HG02938 (cell line): ENCODE results near the gene UBQLN2.
"Not testable (repeated sequence)": the region's sequence is repeated elsewhere in the genome, so short reads cannot be mapped to it uniquely, and the experiment has no call there.

Experiments used
- ATAC-seq: cut with Tn5 transposase; IDR thresholded peaks from one replicate; pipeline ENCODE4 v1.9.1; 2021; ENCODE audit warnings: mild to moderate bottlenecking, moderate library complexity; ENCODE audit not compliant: unreplicated experiment

Gene UBQLN2

DNA sequence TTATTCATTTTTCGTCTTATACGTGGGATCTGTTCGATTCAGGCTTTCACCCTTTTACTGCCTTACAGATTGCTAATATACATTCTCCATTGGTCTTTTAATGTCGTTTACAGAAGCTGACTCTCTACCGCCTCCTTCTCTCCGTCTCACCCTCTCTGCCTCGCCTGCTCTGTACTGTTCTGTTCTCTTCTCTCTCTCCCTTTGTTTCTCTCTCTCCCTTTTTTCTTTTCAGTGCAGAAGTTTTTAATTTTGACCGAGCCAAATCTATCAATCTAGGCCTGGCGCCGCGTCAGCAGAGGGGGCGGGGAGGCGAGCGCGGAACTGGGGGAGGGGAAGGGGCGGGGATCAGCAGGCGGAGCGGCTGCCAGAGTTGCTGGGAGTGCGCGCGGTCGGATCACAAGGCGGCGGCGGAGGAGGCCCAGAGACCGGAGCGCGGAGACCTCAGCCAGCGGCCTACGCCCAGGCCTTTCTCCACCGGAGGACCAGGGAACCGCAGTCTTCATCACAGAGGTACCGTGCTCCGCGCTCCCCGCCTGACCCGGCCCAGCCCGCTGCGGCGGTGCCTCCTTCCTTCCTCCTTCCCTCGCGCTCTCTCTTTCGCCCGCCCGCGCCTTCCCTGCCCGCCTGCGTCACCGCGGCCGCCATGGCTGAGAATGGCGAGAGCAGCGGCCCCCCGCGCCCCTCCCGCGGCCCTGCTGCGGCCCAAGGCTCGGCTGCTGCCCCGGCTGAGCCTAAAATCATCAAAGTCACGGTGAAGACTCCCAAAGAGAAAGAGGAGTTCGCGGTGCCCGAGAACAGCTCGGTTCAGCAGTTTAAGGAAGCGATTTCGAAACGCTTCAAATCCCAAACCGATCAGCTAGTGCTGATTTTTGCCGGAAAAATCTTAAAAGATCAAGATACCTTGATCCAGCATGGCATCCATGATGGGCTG lies at the start of gene UBQLN2:
Gene UBQLN2, plus strand, starts transcription at position 397 of the 931 bp plus-strand sequence. Its CDS starts 247 bp downstream, at position 644.
- ATAC-seq = peak; percentile 78

DNA sequence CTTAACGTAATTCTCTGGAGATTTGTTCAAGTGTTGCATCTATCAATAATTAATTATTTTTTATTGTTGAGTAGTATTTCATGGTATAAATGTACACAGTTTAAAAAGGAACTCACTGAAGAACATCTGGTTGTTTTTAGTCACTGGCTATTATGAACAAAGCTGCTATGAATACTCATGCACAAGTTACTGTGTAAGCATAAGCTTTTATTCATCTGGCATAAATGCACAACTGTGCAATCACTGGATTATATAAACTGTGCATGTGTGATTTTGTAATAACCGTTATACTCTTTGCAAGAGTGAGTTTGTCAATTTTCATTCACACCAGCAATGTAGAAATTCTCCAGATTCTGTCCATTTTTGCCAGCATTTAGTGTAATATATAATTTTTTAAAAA lies 43.8 kb upstream of the UBQLN2 start:
- no peak for ATAC-seq

DNA sequence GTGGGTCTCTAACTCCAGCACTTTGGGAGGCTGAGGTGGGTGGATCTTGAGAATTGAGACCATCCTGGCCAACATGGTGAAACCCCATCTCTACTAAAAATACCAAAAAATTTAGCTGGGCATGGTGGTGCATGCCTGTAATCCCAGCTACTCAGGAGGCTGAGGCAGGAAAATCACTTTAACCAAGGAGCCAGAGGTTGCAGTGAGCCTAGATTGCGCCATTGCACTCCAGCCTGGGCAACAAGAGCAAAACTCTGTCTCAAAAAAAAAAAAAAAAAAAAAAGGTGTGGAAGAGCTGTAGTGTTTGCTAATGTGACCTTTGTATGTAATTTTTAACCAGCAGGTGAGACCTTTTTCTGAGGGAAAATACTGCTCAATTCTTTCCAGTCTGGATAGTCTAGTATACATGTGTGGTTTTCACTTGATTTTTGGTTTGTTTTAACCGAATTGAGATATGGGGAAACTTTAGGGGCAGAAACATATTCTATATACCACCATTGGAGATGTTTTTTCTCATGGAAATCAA lies 33.9 kb upstream of the UBQLN2 start:
- ATAC-seq = not testable (repeated sequence)

DNA sequence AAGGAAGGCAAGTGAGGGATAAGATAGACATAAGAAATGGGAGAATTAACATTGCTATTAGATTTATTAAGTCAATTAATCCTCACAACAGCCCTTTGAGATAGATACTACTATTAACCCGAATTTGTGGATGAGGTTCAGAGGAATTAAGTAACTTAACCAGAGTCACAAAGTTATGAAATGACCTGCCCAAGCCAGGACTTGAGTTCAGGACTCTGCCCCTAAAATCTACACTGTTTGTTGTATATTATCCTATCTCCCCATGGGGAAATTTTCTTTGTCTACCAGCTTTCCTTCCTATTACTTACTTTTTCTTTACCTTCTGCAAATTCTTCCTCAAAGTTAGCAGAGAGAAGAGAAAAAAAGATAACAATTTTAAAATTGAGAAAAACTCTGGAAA lies 33.4 kb upstream of the UBQLN2 start:
- no peak for ATAC-seq

DNA sequence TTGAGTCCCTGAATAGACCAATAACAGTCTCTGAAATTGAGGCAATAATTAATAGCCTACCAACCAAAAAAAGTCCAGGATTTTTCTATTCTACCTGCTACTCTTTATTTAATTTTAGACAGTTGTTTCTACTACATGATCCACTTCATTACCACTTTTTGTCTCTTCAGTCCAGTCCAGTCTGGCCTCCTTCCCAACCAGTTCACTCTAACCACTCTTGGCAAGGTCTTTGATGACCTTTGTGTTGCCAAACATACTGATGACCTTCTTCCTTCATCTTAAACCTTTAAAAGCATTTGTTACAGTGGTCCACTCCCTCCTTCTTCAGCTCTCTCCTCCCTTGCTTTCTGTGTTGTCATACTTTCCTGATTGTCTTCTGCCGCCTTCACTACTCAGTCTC lies 12.8 kb upstream of the UBQLN2 start:
- ATAC-seq = no peak

DNA sequence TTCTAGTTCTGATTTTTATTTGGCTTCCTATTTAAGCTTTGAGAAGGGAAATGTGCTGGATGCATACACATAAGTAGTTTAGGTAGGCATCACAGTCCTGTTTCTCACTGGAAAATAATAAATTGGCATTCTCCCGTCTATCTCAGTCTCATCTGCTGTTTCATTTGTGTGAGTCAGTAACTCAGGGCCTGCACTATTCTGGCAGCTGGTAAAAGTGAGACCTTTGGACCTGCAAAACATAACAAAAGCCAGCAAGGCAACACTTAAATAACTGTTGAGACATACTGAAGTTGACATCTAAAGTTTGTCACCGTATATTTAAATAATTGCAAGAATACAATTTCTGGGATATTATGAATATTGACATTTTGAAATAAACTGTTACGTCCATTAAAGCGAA lies 8.6 kb upstream of the UBQLN2 start:
- no peak for ATAC-seq

DNA sequence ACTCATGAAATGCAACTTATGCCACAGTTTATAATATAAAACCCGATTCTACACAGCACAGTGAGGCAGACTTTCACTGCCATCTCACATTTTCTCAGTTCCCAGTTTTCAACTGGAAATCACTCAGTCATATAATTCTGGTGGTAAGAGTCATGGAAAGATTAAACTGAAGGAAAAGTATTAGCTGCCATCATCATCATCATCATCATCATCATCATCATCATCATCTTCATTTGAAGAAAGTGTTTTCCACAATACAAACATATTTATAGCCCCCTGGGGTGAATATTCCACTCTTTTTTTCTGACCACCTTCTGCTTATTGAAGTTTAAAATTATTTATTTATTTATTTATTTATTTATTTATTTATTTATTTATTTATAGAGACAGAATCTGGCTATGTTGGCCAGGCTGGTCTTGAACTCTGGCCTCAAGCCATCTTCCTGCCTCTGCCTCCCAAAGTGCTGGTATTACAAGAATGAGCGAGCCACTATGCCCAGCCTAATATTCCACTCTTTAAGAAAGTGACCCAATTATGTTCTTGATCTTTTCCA lies 6.0 kb upstream of the UBQLN2 start:
- no peak for ATAC-seq

DNA sequence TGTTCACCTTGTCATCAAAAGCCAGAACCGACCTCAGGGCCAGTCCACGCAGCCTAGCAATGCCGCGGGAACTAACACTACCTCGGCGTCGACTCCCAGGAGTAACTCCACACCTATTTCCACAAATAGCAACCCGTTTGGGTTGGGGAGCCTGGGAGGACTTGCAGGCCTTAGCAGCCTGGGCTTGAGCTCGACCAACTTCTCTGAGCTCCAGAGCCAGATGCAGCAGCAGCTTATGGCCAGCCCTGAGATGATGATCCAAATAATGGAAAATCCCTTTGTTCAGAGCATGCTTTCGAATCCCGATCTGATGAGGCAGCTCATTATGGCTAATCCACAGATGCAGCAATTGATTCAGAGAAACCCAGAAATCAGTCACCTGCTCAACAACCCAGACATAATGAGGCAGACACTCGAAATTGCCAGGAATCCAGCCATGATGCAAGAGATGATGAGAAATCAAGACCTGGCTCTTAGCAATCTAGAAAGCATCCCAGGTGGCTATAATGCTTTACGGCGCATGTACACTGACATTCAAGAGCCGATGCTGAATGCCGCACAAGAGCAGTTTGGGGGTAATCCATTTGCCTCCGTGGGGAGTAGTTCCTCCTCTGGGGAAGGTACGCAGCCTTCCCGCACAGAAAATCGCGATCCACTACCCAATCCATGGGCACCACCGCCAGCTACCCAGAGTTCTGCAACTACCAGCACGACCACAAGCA lies 898 bp downstream of the UBQLN2 start:
- peak; percentile 11 for ATAC-seq

DNA sequence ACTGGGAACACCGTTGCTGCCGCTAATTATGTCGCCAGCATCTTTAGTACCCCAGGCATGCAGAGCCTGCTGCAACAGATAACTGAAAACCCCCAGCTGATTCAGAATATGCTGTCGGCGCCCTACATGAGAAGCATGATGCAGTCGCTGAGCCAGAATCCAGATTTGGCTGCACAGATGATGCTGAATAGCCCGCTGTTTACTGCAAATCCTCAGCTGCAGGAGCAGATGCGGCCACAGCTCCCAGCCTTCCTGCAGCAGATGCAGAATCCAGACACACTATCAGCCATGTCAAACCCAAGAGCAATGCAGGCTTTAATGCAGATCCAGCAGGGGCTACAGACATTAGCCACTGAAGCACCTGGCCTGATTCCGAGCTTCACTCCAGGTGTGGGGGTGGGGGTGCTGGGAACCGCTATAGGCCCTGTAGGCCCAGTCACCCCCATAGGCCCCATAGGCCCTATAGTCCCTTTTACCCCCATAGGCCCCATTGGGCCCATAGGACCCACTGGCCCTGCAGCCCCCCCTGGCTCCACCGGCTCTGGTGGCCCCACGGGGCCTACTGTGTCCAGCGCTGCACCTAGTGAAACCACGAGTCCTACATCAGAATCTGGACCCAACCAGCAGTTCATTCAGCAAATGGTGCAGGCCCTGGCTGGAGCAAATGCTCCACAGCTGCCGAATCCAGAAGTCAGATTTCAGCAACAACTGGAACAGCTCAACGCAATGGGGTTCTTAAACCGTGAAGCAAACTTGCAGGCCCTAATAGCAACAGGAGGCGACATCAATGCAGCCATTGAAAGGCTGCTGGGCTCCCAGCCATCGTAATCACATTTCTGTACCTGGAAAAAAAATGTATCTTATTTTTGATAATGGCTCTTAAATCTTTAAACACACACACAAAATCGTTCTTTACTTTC lies 1.8 kb downstream of the UBQLN2 start:
- ATAC-seq = no peak

DNA sequence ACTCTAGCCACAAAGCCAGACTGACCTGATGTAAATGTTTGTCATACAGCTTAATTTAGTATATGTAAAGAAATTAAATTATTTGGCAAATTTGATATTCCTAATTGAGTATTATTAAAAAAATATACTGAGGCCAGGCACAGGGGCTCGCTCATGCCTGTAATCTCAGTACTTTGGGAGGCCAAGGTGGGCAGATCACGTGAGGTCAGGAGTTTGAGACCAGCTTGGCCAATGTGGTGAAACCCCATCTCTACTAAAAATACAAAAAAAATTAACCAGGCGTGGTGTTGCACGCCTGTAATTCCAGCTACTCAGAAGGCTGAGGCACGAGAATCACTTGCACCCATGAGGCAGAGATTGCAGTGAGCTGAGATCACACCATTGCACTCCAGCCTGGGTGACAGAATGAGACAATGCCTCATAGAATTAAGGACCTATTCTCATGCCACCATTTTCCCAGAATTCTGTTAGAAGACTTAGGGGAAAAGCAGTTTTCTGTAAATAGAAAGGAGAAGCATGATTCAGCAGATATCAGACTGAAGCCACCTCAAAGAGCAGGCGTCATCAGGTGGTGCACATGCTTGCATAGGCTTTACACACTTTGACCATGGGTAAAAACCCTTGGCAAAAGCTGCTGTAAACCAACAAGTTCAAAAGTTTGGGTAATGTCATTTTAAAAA lies 6.1 kb downstream of the UBQLN2 start:
- no peak for ATAC-seq

DNA sequence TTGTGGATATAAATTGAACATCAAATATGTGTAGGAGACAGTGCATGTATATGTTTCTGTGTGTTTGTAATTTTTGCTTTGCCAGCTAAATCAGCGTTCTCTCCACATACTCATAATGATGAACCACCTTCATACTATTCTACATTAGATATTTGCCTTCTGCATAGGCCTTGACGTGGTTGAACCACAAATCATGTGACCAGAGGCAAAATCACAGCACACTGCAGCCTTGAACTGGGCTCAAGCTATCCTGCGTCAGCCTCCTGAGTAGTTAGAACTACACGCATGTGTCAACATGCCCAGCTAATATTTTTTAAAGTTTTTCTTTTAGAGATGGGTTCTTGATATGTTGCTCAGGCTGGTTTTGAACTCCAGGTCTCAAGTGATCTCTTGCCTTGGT lies 9.5 kb downstream of the UBQLN2 start:
- no peak for ATAC-seq

DNA sequence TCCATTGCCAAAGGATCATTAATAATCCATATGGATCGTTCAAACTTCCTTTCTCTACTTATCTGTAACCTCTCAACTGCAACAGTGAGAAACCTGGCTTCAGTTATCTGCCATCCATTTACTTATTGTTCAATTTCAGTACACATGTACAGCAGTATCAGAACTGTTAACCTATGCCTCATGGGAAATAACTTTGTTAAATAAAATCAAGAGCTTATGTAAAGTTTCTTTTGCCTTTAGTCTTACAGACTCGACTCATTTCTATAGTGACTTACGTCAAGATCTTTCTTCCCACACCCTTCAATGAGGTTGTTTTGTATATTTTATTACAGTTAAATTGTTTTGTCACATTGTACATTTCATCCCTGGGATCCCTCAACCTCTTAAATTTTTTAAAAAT lies 11.4 kb downstream of the UBQLN2 start:
- no peak for ATAC-seq

DNA sequence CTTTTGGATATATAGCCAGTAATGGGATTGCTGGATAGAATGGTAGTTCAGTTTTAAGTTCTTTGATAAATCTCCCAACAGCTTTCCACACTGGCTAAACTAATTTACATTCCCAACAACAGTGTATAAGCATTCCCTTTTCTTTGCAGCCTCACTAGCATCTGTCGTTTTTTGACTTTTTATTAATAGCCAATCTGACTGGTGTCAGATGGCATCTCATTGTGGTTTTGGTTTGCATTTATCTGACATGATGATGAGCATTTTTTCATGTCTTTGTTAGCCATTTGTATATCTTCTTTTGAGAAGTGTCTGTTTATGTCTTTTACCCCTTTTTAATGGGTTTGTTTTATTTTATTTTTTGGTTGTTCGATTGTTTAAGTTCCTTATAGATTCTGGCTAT lies 13.3 kb downstream of the UBQLN2 start:
- no peak for ATAC-seq

DNA sequence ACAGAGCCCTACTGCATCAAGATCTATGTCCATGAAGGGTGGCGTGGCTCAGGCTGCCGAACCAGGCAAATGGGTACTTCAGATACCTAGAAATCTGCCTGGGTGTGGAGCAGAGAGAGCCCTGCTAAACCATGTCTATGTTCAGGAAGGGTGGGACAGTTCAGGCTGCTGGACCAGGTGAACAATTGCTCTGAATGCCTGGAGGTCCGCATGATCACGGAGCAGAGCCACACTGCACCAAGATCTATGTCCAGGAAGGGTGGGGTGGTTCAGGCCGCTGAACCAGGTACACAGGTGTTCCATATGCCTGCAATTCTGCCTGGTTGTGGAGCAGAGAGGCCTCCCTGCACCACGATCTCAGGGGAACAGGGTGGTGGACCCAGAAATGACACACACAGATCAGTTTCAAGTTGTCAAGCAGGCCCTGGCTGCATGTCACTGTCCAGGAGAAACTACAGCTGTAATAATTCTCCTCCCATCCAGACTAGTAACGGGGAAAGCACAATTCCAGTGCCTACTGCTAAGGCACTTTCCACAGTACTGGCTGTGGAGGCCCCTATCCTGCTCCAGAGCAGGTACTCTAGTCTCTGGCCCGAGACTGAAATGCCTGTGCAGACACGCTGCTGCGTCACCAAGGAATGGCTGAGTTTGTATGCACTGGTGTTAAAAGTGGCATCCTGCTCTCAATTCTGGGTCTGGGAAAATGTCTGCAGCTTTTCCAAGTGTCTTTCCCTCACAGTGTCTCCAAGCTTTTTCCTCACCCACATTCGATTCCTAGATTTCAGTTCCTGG lies 25.2 kb downstream of the UBQLN2 start:
- ATAC-seq = no peak

DNA sequence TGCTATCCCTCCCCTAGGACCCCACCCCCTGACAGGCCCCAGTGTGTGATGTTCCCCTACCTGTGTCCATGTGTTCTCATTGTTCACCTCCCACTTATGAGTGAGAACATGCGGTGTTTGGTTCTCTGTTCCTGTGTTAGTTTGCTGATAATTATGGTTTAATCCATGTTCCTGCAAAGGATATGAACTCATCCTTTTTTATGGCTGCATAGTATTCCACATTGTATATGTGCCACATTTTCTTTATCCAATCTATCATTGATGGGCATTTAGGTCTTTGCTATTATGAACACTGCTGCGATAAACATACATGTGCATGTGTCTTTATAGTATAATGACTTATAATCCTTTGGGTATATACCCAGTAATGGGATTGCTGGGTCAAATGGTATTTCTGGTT lies 28.4 kb downstream of the UBQLN2 start:
- not testable (repeated sequence) for ATAC-seq

DNA sequence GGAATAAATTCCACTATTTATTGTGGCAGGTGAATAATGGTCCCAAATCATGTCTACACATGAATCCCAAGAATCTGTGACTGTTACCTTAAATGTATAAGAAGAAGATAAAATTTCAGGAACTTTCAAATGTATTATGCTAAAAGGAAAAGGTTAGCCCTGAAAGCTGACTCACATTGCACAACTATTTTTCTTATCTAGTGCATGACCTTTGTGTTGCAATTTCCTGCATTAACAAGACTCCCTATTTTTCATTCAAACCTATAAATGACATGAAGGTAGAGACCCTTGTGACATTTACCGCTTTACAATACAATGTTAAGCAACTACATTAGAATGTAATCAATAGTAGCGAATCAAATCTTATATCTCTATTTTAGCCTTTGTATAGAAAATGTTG lies 36.7 kb downstream of the UBQLN2 start:
- ATAC-seq = no peak

DNA sequence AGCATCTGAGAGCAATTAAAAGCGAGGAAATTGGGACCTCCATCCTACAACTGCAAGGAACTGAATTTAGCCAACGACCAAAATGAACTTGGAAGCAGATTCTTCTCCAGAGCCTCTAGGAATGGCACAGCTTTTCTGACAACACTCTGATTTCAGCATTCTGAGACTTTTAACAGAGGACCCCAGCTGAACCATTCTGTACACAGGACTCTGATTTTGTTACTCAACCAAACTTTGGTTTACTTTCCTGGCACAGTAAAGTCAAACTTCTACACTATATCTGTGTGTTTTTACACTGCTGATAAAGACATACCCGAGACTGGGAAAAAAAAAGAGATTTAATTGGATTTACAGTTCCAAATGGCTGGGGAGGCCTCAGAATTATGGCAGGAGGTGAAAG lies 37.6 kb downstream of the UBQLN2 start:
- ATAC-seq = no peak

DNA sequence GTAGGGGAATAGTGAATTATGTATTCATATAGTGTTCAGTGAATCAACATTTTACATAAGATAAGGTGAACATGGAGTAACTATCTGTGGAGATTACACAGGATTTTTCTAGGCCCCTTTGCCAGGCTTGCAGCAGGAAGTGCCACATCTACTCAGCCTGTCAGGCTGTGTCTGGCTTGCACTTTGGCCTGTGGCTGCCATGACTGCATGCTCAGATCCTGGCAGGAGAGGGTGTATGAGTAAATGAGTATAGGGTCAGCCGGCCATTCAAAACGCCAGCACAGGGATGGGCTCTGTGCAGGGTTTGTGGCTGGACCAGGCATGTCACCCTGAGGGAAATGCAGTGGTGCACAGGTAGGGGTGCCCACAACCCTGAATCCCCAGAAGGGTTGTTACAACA lies 51.9 kb downstream of the UBQLN2 start:
- ATAC-seq = no peak
